Measurements from ENCODE around the gene PACC1. TPM values are rescaled to one million over a fixed set of nuclear protein-coding genes. Genes with fewer than 3 reads are reported as not detected.
"Not testable (repeated sequence)": the region's sequence is repeated elsewhere in the genome, so short reads cannot be mapped to it uniquely, and the experiment has no call there.

The PACC1 gene
- total and polyA plus RNA-seq, 10 donors, result 6.5 to 12.8 (median 8.5) TPM

GRCh38 chr1:212401042-212401441, 13.6 kb downstream of the PACC1 start:
- Histone ChIP-seq H3K4me1 (no peaks in the 10 kb centered on the region), H3K9me3 (peaks cover 0 to 24% (median 22%) of the 10 kb centered on the region in 8 donors), H3K4me3 (no peak overlapping the region), H3K36me3 (peaks cover 0 to 73% (median 10%) of the 10 kb centered on the region in 6 donors), H3K27ac (no peak overlapping the region), H3K27me3 (replicated peaks in 1 of 7) (no peaks in the 10 kb centered on the region)
- TF ChIP-seq POLR2AphosphoS5 (IDR thresholded peaks at IDR 0.05), result no peak
- no peak for TF ChIP-seq POLR2A (IDR thresholded peaks at IDR 0.05)
- TF ChIP-seq, protein P1, sequence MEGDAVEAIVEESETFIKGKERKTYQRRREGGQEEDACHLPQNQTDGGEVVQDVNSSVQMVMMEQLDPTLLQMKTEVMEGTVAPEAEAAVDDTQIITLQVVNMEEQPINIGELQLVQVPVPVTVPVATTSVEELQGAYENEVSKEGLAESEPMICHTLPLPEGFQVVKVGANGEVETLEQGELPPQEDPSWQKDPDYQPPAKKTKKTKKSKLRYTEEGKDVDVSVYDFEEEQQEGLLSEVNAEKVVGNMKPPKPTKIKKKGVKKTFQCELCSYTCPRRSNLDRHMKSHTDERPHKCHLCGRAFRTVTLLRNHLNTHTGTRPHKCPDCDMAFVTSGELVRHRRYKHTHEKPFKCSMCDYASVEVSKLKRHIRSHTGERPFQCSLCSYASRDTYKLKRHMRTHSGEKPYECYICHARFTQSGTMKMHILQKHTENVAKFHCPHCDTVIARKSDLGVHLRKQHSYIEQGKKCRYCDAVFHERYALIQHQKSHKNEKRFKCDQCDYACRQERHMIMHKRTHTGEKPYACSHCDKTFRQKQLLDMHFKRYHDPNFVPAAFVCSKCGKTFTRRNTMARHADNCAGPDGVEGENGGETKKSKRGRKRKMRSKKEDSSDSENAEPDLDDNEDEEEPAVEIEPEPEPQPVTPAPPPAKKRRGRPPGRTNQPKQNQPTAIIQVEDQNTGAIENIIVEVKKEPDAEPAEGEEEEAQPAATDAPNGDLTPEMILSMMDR (IDR thresholded peaks at IDR 0.05 in 8 of 11, conservative IDR thresholded peaks at IDR 0.05 in 3 of 11), result no peak
- WGBS, 5 donors, result 88 to 97% (median 94%) methylated on average over 4 of the region's 4 CpGs
- DNase-seq, result no peak
- intact Hi-C loops (cut with DNase I; ENCODE audit: low total_unique reads), result no loop called here

GRCh38 chr1:212397171-212397570, 17.5 kb downstream of the PACC1 start:
- Histone ChIP-seq H3K36me3 (peaks cover 0 to 41% (median 6%) of the 10 kb centered on the region in 6 donors), H3K27me3 (replicated peaks in 1 of 7) (no peaks in the 10 kb centered on the region), H3K9me3 (peaks cover 0 to 35% (median 29%) of the 10 kb centered on the region in 8 donors), H3K4me3 (no peak overlapping the region), H3K4me1 (no peaks in the 10 kb centered on the region), H3K27ac (no peak overlapping the region)
- 94 to 98% (median 95%) methylated on average over 1 of the region's 1 CpG for WGBS, 5 donors
- no peak for TF ChIP-seq POLR2A (IDR thresholded peaks at IDR 0.05)
- no peak for TF ChIP-seq POLR2AphosphoS5 (IDR thresholded peaks at IDR 0.05)
- TF ChIP-seq, protein P1 (IDR thresholded peaks at IDR 0.05 in 8 of 11, conservative IDR thresholded peaks at IDR 0.05 in 3 of 11), result no peak
- no peak for DNase-seq
- intact Hi-C loops (cut with DNase I; ENCODE audit: low total_unique reads), result no loop called here

DNA sequence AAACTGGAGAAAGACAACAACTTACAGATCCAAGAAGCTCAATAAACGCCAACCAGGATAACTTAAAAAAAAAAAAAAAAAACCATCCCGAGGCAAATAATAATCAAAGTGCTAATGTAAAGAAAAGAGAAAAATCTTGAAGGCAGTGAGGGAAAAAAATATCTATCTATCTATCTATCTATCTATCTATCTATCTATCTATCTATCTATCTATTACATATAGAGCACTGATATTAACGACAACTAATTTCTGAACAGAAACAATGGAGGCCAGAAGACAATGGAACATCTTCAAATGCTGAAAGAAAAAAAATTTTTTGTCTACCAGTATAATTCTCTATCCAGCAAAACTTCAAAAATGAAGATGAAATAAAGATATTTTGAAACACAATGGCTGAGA, 18.0 kb downstream of the PACC1 start:
- Histone ChIP-seq H3K9me3 (peaks cover 0 to 36% (median 29%) of the 10 kb centered on the region in 8 donors), H3K4me3 (no peak overlapping the region), H3K27ac (no peak overlapping the region), H3K4me1 (no peaks in the 10 kb centered on the region), H3K36me3 (peaks cover 0 to 36% (median 6%) of the 10 kb centered on the region in 6 donors), H3K27me3 (replicated peaks in 1 of 7) (no peaks in the 10 kb centered on the region)
- no peak for DNase-seq
- TF ChIP-seq POLR2AphosphoS5 (IDR thresholded peaks at IDR 0.05) (no peak), POLR2A (IDR thresholded peaks at IDR 0.05) (no peak)
- TF ChIP-seq, protein P1 (IDR thresholded peaks at IDR 0.05 in 8 of 11, conservative IDR thresholded peaks at IDR 0.05 in 3 of 11), result no peak
- WGBS, 5 donors, result 95 to 99% (median 97%) methylated on average over 3 of the region's 3 CpGs
- intact Hi-C loops (cut with DNase I; ENCODE audit: low total_unique reads), result no loop called here

DNA sequence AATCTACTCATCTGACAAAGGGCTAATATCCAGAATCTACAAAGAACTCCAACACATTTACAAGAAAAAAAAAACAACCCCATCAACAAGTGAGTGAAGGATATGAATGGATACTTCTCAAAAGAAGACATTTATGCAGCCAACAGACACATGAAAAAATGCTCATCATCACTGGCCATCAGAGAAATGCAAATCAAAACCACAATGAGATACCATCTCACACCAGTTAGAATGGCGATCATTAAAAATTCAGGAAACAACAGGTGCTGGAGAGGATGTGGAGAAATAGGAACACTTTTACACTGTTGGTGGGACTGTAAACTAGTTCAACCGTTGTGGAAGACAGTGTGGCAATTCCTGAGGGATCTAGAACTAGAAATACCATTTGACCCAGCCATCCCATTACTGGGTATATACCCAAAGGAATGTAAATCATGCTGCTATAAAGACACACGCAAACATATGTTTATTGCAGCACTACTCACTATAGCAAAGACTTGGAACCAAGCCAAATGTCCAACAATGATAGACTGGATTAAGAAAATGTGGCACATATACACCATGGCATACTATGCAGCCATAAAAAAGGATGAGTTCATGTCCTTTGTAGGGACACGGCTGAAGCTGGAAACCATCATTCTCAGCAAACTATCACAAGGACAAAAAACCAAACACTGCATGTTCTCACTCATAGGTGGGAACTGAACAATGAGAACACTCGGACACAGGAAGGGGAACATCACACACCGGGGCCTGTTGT, 18.8 kb downstream of the PACC1 start:
- intact Hi-C loops (cut with DNase I; ENCODE audit: low total_unique reads); H3K4me1 ChIP-seq; H3K27me3 ChIP-seq (replicated peaks in 1 of 7); DNase-seq; H3K4me3 ChIP-seq; H3K27ac ChIP-seq: not testable (repeated sequence)
- peaks cover 0 to 44% (median 36%) of the 10 kb centered on the region in 8 donors for H3K9me3 ChIP-seq
- WGBS, 5 donors, result 82 to 95% (median 94%) methylated on average over 5 to 6 of the region's 6 CpGs
- peaks cover 0 to 44% (median 7%) of the 10 kb centered on the region in 6 donors for H3K36me3 ChIP-seq
